Measurements from ENCODE around the gene ECHDC1. TPM values are rescaled to one million over a fixed set of nuclear protein-coding genes. Genes with fewer than 3 reads are reported as not detected.

Gene ECHDC1, protein sequence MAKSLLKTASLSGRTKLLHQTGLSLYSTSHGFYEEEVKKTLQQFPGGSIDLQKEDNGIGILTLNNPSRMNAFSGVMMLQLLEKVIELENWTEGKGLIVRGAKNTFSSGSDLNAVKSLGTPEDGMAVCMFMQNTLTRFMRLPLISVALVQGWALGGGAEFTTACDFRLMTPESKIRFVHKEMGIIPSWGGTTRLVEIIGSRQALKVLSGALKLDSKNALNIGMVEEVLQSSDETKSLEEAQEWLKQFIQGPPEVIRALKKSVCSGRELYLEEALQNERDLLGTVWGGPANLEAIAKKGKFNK
- total RNA-seq, result 83.3 and 120 TPM in 2 replicates

DNA sequence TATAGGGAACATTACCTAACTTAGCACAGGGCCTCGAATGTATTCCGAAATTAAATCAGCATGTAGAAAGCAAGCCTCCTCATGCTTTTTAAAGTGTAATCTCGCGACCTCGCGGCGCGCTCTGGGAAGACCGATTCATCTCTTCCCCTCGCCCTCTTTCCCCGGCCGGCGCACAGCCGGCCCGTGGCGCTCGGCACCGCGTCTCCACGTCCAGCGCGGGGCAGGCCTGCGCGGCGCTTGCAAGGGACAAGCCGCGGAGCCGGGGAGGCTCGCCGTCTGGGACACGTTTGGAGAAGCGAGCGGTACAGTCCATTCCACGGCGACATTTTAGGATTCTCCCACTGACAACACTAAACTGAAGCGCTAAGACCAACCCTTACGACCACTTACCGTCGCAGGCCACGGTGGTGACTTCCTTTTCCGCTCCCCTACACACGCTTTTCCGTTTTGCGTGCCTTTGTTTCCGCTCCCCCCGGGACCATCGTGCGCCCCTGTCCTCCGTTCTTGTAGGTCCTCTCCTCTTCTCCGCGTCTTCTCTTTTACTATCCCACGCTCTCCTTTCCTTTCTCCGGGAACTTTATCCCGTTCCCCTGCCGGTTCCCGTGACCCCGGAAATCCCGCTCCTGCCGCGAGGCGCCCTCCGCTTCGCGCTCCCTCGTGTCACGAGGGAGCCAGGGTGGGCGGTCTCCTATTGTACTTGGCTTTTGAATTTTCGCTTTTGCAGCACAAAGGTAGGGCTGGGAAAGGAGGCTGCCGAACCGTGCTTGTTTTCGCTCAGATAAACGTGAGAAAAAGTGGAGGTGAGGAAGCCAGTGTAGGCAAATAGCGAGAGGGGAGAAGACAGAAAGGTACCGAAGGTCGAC is at the start of gene ECHDC1:
ECHDC1 (minus strand) TSS at position 664 of the 863 bp plus-strand sequence. CDS start 12,581 bp downstream, outside the sequence.

DNA sequence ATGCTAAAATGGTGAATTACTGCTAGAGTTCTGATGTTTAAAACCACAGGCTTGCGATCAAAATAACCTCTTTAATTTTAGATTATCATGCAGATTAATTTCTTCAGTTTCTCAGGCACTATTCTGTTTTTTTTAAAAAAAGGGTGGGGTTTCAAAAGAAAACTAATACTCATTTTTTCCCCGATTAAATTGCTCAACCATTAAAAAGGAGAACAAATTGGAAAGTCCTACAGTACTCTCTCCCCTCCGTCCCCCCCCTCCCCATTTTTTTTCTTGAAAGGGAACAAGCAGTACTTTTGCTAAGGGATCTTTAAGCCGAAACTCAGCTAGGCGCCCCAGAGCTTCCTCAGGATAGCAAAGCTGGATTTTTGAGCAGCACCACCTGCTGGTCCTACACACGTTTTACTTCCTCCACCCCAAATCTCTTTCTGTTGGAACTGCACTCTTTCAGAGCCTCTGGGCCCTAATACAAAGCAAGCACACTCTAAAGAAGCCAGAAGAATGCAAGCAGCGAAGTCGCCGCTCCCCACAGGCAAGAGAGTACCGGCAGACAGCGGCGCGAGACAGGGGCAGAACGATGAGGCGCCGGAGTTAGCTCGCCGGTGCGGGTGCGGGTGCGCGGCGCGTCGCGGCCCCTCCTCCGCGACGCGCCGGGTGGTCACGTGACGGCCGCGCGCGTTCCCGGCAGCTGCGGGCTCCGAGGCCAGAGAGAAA is 77.1 kb downstream of the ECHDC1 start, which contains the start of gene RNF146:
RNF146 (plus strand) TSS at position 687 of the 714 bp plus-strand sequence. CDS start 13,475 bp downstream, outside the sequence.

Other genes with a start within 250 kb of the ECHDC1 start
- not detected in 2 replicates for gene RSPO3, start 224.9 kb downstream of the ECHDC1 start, total RNA-seq
- gene RNF146, start 76.7 kb downstream of the ECHDC1 start, total RNA-seq, result 19.3 and 19.8 TPM in 2 replicates
- gene KIAA0408, start 115.8 kb upstream of the ECHDC1 start, total RNA-seq, result 1.4 and 2.8 TPM in 2 replicates
- gene C6orf58, start 233.6 kb upstream of the ECHDC1 start, total RNA-seq, result not detected in 2 replicates